Measurements from ENCODE around the gene NTRK2. TPM values are rescaled to one million over a fixed set of nuclear protein-coding genes. Genes with fewer than 3 reads are reported as not detected.

NTRK2 gene
- total RNA-seq, 1 donor from 2014 or later, result 23.8 TPM

DNA sequence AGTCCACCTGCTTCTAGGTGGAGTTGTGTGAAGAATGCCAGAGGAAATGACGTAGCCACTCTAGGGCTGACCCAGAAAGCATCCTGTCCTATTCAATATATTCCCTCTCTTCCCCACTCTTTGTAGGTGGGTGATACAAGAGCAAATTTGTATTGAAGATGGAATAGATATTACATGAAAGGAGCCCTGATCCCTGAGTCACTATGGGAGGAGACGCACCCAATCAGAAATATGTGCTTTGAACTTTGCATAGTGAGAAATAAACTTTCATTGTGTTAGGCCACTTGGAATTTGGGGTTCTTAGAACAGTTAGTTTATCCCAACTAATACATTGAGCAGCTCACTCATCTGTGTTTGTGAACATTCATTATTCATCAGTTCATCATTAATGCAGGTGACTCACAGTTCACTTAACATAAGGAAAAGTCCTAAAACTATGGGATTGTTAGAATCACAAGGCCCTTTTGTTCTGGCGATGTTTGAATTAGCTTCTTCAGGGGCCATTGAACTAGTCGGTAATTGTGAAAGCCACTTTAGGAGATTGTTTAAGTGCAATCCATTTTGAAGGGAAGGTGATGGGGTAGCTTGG, 26.9 kb upstream of the NTRK2 start:
- Histone ChIP-seq H3K4me1 (no peaks in the 10 kb centered on the region), H3K36me3 (no peaks in the 10 kb centered on the region), H3K4me3 (no peak overlapping the region), H3K27ac (no peak overlapping the region), H3K9me3 (peaks cover 0 to 8% of the 10 kb centered on the region in 2 donors), H3K27me3 (no peaks in the 10 kb centered on the region)
- intact Hi-C loops (cut with DNase I), result no loop called here
- no peak for DNase-seq (ENCODE audit: low spot score in 2 of 2)
- TF ChIP-seq, protein P1, sequence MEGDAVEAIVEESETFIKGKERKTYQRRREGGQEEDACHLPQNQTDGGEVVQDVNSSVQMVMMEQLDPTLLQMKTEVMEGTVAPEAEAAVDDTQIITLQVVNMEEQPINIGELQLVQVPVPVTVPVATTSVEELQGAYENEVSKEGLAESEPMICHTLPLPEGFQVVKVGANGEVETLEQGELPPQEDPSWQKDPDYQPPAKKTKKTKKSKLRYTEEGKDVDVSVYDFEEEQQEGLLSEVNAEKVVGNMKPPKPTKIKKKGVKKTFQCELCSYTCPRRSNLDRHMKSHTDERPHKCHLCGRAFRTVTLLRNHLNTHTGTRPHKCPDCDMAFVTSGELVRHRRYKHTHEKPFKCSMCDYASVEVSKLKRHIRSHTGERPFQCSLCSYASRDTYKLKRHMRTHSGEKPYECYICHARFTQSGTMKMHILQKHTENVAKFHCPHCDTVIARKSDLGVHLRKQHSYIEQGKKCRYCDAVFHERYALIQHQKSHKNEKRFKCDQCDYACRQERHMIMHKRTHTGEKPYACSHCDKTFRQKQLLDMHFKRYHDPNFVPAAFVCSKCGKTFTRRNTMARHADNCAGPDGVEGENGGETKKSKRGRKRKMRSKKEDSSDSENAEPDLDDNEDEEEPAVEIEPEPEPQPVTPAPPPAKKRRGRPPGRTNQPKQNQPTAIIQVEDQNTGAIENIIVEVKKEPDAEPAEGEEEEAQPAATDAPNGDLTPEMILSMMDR (IDR thresholded peaks at IDR 0.05), result no peak

DNA sequence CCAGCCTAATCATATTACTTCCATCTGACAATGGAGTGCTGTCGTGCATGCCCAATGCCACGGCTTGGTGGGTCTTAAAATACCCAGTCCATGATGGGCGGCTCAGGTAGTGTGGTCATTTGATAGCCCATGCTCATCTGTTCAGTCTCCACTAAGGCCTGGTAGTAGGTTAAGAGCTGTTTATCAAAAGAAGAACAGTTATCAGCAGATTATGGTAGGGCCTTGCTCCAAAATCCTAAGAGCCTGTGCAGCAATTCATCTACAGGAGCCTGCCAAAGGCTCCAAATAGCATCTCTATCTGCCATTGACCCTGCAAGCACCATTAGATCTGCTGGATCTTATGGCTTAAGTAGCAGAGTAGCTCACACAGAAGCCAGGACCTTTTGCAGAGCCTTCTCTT, 21.8 kb upstream of the NTRK2 start:
- Histone ChIP-seq H3K4me1 (no peaks in the 10 kb centered on the region), H3K27me3 (no peaks in the 10 kb centered on the region), H3K9me3 (no peaks in the 10 kb centered on the region), H3K36me3 (no peaks in the 10 kb centered on the region), H3K27ac (no peak overlapping the region), H3K4me3 (no peak overlapping the region)
- TF ChIP-seq, protein P1 (IDR thresholded peaks at IDR 0.05), result no peak
- intact Hi-C loops (cut with DNase I), result no loop called here
- DNase-seq (ENCODE audit: low spot score in 2 of 2), result no peak

DNA sequence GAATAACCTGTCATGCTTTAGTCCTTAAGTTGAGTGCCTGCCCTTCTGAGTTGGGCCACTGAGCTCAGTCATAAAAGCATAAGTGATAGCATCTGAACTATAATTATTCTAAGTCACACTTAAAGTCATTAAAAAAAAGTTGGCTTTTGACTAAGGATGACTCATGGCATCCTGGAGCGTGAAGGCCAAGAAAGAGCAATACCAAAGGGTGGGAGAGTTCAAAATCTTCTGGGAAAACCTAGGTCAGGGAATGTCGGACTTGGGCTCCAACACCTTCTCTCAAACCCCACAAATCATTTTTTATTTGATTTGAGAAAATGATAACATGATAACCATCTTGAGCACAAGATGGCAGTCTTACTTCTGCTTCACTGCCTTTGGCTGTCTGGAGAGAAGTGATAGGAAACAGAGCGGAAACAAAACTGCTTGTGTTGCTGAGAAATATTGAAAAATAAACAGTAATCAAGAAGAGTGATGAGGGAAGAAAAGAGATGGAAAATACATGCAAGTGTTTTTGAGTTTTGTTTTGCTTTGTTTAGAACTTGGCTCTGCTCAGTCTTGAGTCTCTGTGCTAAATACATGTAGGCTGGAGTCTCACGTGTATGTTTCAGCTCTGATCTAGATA, 16.9 kb upstream of the NTRK2 start:
- intact Hi-C loops (cut with DNase I), result no loop called here
- TF ChIP-seq, protein P1 (IDR thresholded peaks at IDR 0.05), result no peak

DNA sequence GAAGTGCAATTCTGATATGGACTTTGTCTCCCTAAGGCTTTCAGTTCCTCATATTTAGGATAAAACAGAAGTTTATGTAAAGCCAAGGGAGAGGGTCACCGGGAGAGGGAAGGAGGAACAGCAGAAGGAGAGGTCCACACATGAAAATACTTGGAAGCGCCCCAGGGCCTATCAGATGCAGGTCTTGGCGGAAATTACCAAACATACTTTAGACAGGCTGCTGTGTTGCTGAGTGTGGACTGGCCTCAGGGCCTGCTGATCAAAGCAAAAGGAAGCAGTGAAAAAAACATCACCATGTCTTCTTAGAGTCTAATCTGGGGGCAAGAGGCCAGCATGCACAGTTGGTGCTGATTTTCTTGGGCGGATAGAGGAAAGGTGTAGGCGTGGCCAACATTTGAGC, 14.1 kb upstream of the NTRK2 start:
- Histone ChIP-seq H3K4me3 (no peak overlapping the region), H3K27ac (no peak overlapping the region), H3K4me1 (no peaks in the 10 kb centered on the region), H3K9me3 (no peaks in the 10 kb centered on the region), H3K36me3 (no peaks in the 10 kb centered on the region), H3K27me3 (no peaks in the 10 kb centered on the region)
- intact Hi-C loops (cut with DNase I), result no loop called here
- TF ChIP-seq, protein P1 (IDR thresholded peaks at IDR 0.05), result no peak
- no peak for DNase-seq (ENCODE audit: low spot score in 2 of 2)

More for the DNA sequence above, 16.9 kb upstream of the NTRK2 start:
- Histone ChIP-seq H3K4me3 (no peak overlapping the region), H3K36me3 (no peaks in the 10 kb centered on the region), H3K27ac (no peak overlapping the region), H3K27me3 (no peaks in the 10 kb centered on the region), H3K4me1 (no peaks in the 10 kb centered on the region), H3K9me3 (no peaks in the 10 kb centered on the region)
- DNase-seq (ENCODE audit: low spot score in 2 of 2), result no peak

DNA sequence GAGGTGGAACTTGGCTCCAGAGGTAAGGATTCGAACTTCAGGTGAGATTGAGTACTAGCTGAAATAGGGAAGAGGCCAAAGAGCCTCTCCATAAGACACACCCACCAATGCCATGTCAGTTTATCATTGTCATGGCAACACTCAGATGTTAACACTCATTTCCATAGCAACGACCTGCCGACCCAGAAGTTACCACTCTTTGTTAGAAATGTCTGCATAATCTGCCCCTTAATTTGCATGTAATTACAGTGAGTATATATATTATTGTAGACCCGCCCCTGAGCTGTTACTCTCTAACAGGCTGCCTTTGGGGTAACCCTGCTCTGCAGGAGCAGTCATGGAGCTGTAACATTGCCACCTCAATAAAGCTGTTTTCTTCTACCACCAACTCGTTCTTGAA, 10.2 kb upstream of the NTRK2 start:
- TF ChIP-seq, protein P1 (IDR thresholded peaks at IDR 0.05), result no peak
- intact Hi-C loops (cut with DNase I), result no loop called here

More for the DNA sequence above, 10.2 kb upstream of the NTRK2 start:
- Histone ChIP-seq H3K27me3 (no peaks in the 10 kb centered on the region), H3K4me1 (no peaks in the 10 kb centered on the region), H3K36me3 (no peaks in the 10 kb centered on the region), H3K27ac (no peak overlapping the region), H3K4me3 (no peak overlapping the region), H3K9me3 (no peaks in the 10 kb centered on the region)
- DNase-seq (ENCODE audit: low spot score in 2 of 2), result no peak

All from ascending aorta (tissue), 2 donors.